ENCODE data around the gene TMEM79.

DNA sequence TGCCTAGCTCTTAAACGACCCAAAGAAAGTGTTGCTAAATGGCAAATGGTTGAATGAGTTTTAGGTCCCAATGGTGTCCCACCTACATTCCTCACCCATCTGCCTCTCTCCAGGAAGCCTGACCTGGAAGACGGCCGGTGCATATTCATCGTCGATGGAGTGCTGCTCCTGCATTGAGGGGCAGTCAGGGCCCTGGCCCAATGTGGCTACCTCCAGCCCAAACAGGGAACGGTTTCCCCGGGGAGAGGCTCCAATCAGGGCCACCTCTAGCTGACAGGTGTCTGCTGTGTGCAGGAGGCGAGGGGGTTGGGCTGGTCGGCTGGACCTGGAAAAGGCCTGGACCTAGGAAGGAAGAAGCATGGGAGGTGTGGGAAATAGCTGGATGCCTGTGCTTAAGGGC lies 9.8 kb downstream of the TMEM79 start:
- TF ChIP-seq POLR2A (IDR thresholded peaks at IDR 0.05; ENCODE audit: low read length) (no peak), GATA1 (IDR thresholded peaks at IDR 0.05; ENCODE audit: low read depth, low read length) (no peak)

Measured in erythroblast (primary cell).